Inferior parietal cortex (tissue), 1 donor: Measurements from ENCODE around the gene SLC16A6.
"Not testable (repeated sequence)": the region's sequence is repeated elsewhere in the genome, so short reads cannot be mapped to it uniquely, and the experiment has no call there.

Experiments
- DNase-seq: peaks from one replicate; pipeline ENCODE4 v3.0.0-alpha.2; 2016; ENCODE audit errors: extremely low spot score

SLC16A6 gene

DNA sequence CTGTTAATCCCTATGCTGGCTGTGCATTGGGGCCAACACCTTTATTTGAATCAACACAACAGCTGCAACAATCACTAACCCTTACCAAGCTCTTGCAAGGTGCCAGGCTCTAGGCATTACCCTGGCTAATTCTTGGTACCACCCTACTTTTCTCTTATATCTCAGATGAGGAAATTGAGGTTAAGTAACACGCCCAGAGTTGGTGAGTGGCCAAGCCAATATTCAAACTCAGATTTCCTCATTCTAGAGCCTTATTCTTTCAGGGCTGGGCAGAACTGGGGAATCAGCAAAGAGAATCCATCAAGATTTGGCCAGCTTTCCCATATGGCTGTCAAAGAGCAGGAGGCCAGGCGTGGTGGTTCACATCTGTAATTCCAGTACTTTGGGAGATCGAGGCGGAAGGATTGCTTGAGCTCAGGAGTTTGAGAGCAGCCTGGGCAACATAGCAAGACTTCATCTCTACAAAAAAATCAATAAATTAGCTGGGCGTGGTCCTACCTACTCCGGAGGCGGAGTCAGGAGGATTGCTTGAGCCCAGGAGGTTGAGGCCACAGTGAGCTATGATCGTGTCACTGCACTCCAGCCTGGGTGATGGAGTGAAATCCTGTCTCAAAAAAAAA lies 24.1 kb upstream of the SLC16A6 start:
- DNase-seq = no peak

DNA sequence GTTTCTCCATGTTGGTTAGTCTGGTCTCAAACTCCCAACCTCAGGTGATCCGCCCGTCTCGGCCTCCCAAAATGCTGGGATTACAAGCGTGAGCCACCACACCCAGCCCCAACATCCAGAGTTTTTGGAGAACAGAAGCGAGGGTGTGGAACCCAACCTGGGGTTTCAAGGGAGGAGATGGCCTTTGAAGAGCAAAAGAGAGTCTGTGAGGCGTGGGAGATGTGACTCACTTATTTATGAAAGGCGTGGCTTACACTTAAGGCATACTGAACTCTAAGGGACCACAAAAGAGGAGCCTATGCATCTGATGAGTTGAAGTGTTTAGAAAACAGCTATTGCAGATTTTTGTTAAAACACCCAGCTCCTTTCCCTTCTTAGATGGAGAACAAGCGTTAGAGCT lies 19.2 kb upstream of the SLC16A6 start:
- DNase-seq = no peak

GRCh38 chr17:68309066-68309670 lies 18.2 kb upstream of the SLC16A6 start:
- not testable (repeated sequence) for DNase-seq

- not testable (repeated sequence) for DNase-seq
Observed at GRCh38 chr17:68308486-68308885, 17.6 kb upstream of the SLC16A6 start.

DNA sequence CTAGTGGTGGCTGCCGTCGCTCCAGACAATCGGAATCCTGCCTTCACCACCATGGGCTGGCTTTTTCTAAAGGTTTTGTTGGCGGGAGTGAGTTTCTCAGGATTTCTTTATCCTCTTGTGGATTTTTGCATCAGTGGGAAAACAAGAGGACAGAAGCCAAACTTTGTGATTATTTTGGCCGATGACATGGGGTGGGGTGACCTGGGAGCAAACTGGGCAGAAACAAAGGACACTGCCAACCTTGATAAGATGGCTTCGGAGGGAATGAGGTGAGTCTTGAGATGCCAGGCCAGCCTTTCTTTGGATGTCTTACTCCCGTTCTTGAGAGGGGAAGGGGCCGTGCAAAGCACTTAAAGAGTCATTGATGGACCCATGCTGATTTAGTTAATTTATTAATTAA lies 16.5 kb upstream of the SLC16A6 start:
- no peak for DNase-seq

DNA sequence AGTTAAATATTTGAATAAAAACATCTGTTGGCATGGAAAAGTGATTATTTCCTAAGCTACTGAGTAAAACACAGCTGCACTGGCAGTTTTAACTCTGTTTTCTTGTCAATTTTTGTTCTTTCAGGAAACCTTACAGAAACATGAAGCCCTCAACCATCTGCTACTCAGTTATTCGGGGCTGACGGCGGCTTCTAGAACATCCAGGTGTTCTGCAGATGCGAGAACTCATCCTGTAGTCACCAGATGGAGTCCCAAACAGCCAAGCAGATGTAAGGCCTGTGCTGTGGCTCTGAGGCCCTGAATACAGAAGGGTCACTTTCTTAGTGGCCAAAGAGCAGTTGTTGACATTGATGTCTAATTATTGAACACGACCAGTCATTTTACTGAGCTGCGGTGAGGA lies 15.9 kb upstream of the SLC16A6 start:
- no peak for DNase-seq

DNA sequence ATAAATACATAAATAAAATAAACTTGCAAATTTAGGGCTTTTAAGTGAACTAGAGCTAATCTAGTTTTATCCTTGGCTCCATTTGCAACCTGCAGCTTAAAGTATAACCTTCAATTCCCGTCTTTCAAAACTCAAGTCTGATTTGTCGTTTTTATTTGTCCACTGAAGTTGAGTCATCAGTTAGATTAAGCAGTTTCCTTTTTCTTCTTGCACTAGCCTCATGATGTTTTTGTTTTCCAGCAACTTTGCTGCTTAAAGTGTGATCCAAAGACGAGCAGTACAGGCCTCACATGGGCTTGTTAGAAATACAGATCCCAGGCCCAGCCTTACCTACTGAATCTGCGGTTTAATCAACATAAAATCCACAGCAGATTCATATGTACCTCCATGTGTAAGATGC lies 14.2 kb upstream of the SLC16A6 start:
- DNase-seq = no peak

GRCh38 chr17:68304706-68305105 lies 13.8 kb upstream of the SLC16A6 start:
- no peak for DNase-seq

- no peak for DNase-seq
Observed at GRCh38 chr17:68302666-68303065, 11.7 kb upstream of the SLC16A6 start.

DNA sequence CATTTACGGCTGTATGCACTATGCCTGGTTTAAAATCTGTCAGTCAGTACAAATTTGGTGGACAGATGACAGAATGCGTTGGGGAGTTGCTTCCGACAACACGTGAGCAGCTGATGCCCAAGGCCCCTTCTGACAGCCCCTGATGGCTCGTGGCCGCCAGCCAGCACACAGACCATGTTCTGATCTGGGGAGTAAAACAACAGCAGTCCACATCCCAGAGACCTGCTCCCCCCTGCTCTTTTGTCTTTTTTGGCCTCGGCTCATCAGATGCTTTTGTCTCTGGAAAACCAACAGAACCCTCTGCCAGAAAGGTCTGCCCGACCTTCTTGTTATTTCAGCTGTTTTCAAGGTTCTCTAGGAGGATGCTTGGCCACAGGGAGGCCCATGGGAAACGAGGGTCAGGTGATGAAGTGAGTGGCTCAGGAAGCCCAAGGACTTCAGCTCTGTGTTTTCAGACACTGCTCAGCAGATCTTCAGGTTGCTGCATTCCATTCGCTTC lies 11.2 kb upstream of the SLC16A6 start:
- no peak for DNase-seq

DNA sequence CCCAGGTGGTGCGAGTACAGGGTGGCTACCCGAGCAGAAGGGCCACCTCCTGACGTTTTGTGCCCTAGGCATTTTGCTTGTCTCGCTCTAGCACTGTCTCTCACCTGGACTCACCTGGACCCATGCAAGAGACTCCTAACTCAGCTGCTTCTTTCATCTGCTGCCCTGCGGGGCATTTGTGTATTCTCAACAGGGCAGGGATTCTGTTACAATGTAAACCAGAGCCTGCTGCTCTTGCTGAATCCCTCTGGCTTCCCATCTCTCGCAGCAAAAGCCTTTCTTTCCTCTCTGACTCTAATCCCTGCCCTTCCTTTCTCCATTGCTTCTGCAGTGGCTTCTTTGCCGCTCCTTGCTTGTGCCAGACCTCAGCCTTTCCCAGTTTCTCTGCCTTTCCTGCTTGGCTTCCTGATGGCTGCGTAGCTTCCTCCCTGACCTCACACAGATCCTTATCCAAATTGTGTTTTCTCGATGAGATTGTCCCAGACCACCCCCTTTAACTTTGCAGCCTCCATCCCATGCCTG lies 10.6 kb upstream of the SLC16A6 start:
- DNase-seq = no peak

DNA sequence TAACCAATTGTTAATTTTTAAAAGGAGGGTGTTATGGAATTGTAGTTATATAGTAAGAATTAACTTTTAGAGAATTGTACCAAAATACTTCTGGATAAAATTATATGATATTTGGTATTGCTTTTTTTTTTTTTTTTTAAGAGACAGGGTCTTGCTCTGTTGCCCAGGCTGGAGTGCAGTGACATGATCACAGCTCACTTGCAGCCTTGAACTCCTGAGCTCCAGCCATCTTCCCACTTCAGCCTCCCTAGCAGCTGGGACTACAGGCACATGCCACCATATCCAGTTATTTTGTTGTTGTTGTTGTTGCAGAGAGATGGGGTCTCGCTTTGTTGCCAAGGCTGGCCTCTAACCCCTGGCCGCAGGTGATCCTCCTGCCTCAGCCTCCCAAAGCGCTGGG lies 8.9 kb upstream of the SLC16A6 start:
- no peak for DNase-seq

- no peak for DNase-seq
Observed at GRCh38 chr17:68298601-68299000, 7.7 kb upstream of the SLC16A6 start.

GRCh38 chr17:68297195-68297594 lies 6.3 kb upstream of the SLC16A6 start:
- no peak for DNase-seq

DNA sequence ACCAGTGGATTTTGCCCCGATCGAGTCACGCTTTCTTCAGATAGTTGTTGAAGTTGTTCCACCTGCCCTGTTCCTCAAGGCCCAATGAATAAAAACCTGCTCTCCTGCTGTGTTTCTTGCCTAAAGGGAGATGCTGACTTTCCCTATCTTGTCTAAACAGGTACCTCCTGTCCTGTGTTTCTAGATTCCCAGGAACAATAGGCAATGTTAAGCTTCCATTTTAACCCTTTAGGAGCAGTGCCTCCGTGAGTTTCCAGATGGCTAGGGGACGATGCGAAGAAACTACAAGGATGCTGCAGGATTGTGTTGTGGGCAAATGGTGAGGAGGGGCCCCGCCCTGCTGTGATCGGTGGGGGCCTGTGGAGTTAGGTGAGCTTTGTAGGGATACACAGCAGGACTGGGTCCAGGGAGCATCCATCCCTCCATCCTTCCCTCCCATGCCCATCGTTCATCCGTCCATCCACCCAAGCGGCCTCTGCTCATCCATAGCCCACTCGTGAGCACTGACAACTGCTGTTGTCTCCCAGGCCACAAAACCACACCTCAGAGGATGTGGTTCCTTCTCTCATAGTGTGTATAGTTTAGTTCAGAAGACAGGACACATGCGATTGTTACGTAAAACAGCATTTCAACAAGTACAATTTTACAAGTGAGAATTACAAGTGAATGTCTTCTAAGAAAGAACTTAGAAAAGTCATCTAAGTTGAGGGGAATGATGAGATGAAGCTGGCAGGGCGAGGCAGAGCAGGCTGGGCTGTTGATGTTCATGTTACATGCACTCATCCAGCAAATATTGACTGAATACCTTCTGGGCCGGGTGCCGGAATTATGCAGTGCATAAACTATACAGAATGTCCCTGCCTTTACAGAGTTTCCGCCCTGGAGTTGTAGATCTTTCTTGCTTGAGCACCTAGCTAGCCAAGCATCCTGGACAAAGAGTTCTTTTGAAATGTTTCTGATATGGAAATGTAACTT lies 5.6 kb upstream of the SLC16A6 start:
- DNase-seq = no peak

GRCh38 chr17:68295086-68295485 lies 4.2 kb upstream of the SLC16A6 start:
- no peak for DNase-seq

GRCh38 chr17:68294617-68295016 lies 3.7 kb upstream of the SLC16A6 start:
- DNase-seq = no peak

DNA sequence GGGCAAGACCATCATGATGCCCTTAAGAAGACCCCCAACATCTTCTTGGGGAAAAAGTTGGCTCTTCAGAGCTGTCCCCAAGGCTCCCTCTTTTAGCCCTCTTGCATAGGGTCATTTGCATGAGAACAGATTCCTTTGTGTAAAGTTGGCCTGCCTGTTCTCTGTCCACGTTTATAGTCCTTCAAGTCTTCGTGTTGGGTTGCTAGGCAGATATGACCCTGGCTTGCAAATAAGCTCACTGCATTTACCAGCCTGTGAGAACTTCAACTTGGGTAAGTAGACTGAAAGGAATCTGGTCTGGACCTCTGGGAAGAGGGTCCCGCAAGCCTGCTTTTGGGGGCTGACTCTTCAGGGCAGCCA lies 3.2 kb upstream of the SLC16A6 start:
- DNase-seq = no peak

- no peak for DNase-seq
Observed at GRCh38 chr17:68293490-68294195, 2.7 kb upstream of the SLC16A6 start.

DNA sequence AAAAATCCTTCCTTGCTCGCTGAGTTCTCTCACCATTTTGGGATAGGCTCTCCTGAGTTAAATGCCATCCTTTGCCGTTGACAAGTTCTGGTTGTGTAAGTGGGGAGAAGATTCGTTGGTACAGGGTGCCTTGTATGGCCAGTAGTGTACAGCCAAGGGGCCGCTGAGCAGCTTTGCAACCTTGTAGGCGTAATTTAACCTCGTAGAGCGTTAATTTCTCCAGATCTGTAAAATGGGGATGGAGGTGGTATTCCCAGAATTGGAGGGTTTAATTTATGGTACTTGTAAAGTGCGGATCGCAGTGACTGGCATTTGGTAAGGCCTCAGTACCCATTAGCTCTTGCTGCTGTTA lies 1.7 kb upstream of the SLC16A6 start:
- DNase-seq = peak; percentile 25

- DNase-seq = peak; percentile 53
Observed at GRCh38 chr17:68291836-68292688, 1.1 kb upstream of the SLC16A6 start.
